ENCODE measurements around the gene NFIC.
"Not testable (repeated sequence)": the region's sequence is repeated elsewhere in the genome, so short reads cannot be mapped to it uniquely, and the experiment has no call there.

The NFIC gene

GRCh38 chr19:3365836-3366752 lies at the start of gene NFIC:
TSS of gene NFIC (plus strand) at chr19:3366583. CDS start at chr19:3366637, 54 bp downstream.
- DNase-seq (ENCODE audit: low read depth): peak; percentile 11

GRCh38 chr19:3316659-3317207 lies 49.6 kb upstream of the NFIC start:
- no peak for DNase-seq (ENCODE audit: low read depth)

GRCh38 chr19:3319643-3320353 lies 46.6 kb upstream of the NFIC start:
- no peak for DNase-seq (ENCODE audit: low read depth)

GRCh38 chr19:3320354-3320670 lies 46.1 kb upstream of the NFIC start:
- DNase-seq (ENCODE audit: low read depth): no peak

- DNase-seq (ENCODE audit: low read depth): no peak
Observed at GRCh38 chr19:3320853-3321252, 45.5 kb upstream of the NFIC start.

- no peak for DNase-seq (ENCODE audit: low read depth)
Observed at GRCh38 chr19:3321696-3322095, 44.7 kb upstream of the NFIC start.

- no peak for DNase-seq (ENCODE audit: low read depth)
Observed at GRCh38 chr19:3322199-3322978, 44.0 kb upstream of the NFIC start.

- no peak for DNase-seq (ENCODE audit: low read depth)
Observed at GRCh38 chr19:3323026-3323425, 43.4 kb upstream of the NFIC start.

- no peak for DNase-seq (ENCODE audit: low read depth)
Observed at GRCh38 chr19:3323658-3324057, 42.7 kb upstream of the NFIC start.

GRCh38 chr19:3324405-3324856 lies 42.0 kb upstream of the NFIC start:
- peak; percentile 66 for DNase-seq (ENCODE audit: low read depth)

GRCh38 chr19:3325451-3325850 lies 40.9 kb upstream of the NFIC start:
- no peak for DNase-seq (ENCODE audit: low read depth)

GRCh38 chr19:3328743-3329142 lies 37.6 kb upstream of the NFIC start:
- DNase-seq (ENCODE audit: low read depth): no peak

- no peak for DNase-seq (ENCODE audit: low read depth)
Observed at GRCh38 chr19:3330047-3330446, 36.3 kb upstream of the NFIC start.

GRCh38 chr19:3332232-3332631 lies 34.2 kb upstream of the NFIC start:
- not testable (repeated sequence) for DNase-seq (ENCODE audit: low read depth)

GRCh38 chr19:3333020-3333583 lies 33.3 kb upstream of the NFIC start:
- no peak for DNase-seq (ENCODE audit: low read depth)

- DNase-seq (ENCODE audit: low read depth): no peak
Observed at GRCh38 chr19:3333662-3334061, 32.7 kb upstream of the NFIC start.

GRCh38 chr19:3334749-3335430 lies 31.5 kb upstream of the NFIC start:
- not testable (repeated sequence) for DNase-seq (ENCODE audit: low read depth)

- DNase-seq (ENCODE audit: low read depth): no peak
Observed at GRCh38 chr19:3335431-3336350, 30.7 kb upstream of the NFIC start.

- no peak for DNase-seq (ENCODE audit: low read depth)
Observed at GRCh38 chr19:3336351-3336679, 30.1 kb upstream of the NFIC start.

Data from activated gamma-delta T cell treated with anti-CD3 and anti-CD28 coated beads, Interleukin-2, amount 50 U/mL, for 16 hours (primary cell).